SU-DHL-6 (cell line): ENCODE measurements around the gene SLC6A2.

ENCODE experiments used
- H2AFZ ChIP-seq: fragments of 200-600 bp; sonication (generic); 2 replicates; pipeline ENCODE4 v1.6.1; 2014; ENCODE audit warnings: low read depth, mild to moderate bottlenecking, moderate library complexity, mixed read lengths, antibody characterized with exemption, low read length; ENCODE audit not compliant: severe bottlenecking
- H3F3A ChIP-seq: fragments of 200-600 bp; shearing (Covaris generic); 2 replicates; pipeline ENCODE4 v1.6.0; 2016; ENCODE audit warnings: antibody characterized with exemption, mild to moderate bottlenecking; ENCODE audit not compliant: insufficient read depth
- H3K27ac ChIP-seq: fragments of 200-600 bp; sonication (generic); 2 replicates; pipeline ENCODE4 v1.5.1; 2016; ENCODE audit warnings: low read depth, mild to moderate bottlenecking, low read length, moderate library complexity, mixed read lengths
- H3K27me3 ChIP-seq: fragments of 200-600 bp; sonication (generic), shearing (Covaris generic); 2 replicates; pipeline ENCODE4 v1.6.0; 2014; ENCODE audit warnings: mild to moderate bottlenecking, low read length
- H3K36me3 ChIP-seq: fragments of 200-600 bp; sonication (generic); 2 replicates; pipeline ENCODE4 v1.6.1; 2014; ENCODE audit warnings: mild to moderate bottlenecking, low read length, mixed read lengths
- H3K4me2 ChIP-seq: fragments of 300-600, 200-600 bp; shearing (Covaris generic), sonication (generic); 2 replicates; pipeline ENCODE4 v1.6.0; 2014; ENCODE audit warnings: low read length, low read depth, mild to moderate bottlenecking; ENCODE audit not compliant: poor library complexity, severe bottlenecking
- H3K4me3 ChIP-seq: fragments of 200-600 bp; sonication (generic); 2 replicates; pipeline ENCODE4 v1.5.1; 2014; ENCODE audit warnings: antibody characterized with exemption, low read length, mild to moderate bottlenecking, mixed read lengths; ENCODE audit not compliant: insufficient read depth, poor library complexity, severe bottlenecking
- H3K79me2 ChIP-seq: fragments of 200-600 bp; sonication (generic); 2 replicates; pipeline ENCODE4 v1.6.1; 2014; ENCODE audit warnings: mild to moderate bottlenecking, low read length, moderate library complexity; ENCODE audit not compliant: insufficient read depth
- H3K9ac ChIP-seq: fragments of 200-600 bp; sonication (generic); 2 replicates; pipeline ENCODE4 v1.7.0; 2014; ENCODE audit warnings: mild to moderate bottlenecking, low read length
- H3K9me2 ChIP-seq: fragments of 200-600 bp; sonication (generic); replicated peaks from 2 replicates; pipeline ENCODE4 v1.6.1; 2014; ENCODE audit warnings: low read length; ENCODE audit not compliant: insufficient read depth
- H3K9me3 ChIP-seq: fragments of 200-600 bp; sonication (generic); 2 replicates; pipeline ENCODE4 v1.6.1; 2014; ENCODE audit warnings: low read length, mixed read lengths; ENCODE audit not compliant: insufficient read depth
- H4K20me1 ChIP-seq: fragments of 200-600 bp; sonication (generic); 2 replicates; pipeline ENCODE4 v1.6.1; 2014; ENCODE audit warnings: low read depth, mild to moderate bottlenecking, antibody characterized with exemption, low read length, moderate library complexity, mixed read lengths
- CTCF ChIP-seq: fragments of 200-600 bp; sonication (generic); IDR thresholded peaks from one replicate; pipeline ENCODE4 v1.5.1; 2017; ENCODE audit warnings: antibody characterized with exemption, mild to moderate bottlenecking, low read length, moderate library complexity; ENCODE audit not compliant: insufficient read depth, poor library complexity, severe bottlenecking
- EZH2phosphoT487 ChIP-seq: fragments of 200-600 bp; sonication (generic), shearing (Covaris generic); conservative IDR thresholded peaks from 2 replicates; pipeline ENCODE4 v1.6.1; 2018; ENCODE audit warnings: mild to moderate bottlenecking, antibody characterized with exemption, low read length, moderate library complexity, mixed read lengths

The SLC6A2 gene

DNA sequence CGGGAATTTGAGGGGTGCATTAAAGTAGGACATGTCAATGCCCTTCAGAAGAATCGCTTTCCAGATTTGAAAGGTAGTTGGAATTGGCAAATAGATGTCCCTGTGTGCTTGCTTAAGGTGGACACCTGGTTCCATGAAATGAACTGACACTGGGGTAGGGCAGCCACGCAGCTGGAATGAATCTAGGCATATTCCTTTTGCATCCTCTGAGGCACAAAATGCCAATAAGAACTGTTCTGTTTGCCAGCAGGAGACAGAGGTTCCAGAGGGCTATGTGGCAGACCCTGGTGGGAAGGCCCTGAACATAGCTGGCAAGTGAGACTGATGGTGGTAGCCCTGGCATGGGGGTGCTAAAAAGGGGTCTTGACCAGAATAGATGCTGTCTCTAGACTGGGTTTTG lies 61.5 kb downstream of the SLC6A2 start:
- no peaks in the 10 kb centered on the region for H3K79me2 ChIP-seq
- H3K4me2 ChIP-seq, result no peak overlapping the region
- H2AFZ ChIP-seq, result no peak overlapping the region
- H3K36me3 ChIP-seq, result no peaks in the 10 kb centered on the region
- H3K27me3 ChIP-seq, result no peaks in the 10 kb centered on the region
- no peak overlapping the region for H3K4me3 ChIP-seq
- no peaks in the 10 kb centered on the region for H3F3A ChIP-seq
- no peak overlapping the region for H3K27ac ChIP-seq
- no peaks in the 10 kb centered on the region for H4K20me1 ChIP-seq
- no peaks in the 10 kb centered on the region for H3K9me2 ChIP-seq
- no peak overlapping the region for H3K9ac ChIP-seq
- no peaks in the 10 kb centered on the region for H3K9me3 ChIP-seq
- no peak for TF ChIP-seq CTCF
- TF ChIP-seq EZH2phosphoT487, result no peak

DNA sequence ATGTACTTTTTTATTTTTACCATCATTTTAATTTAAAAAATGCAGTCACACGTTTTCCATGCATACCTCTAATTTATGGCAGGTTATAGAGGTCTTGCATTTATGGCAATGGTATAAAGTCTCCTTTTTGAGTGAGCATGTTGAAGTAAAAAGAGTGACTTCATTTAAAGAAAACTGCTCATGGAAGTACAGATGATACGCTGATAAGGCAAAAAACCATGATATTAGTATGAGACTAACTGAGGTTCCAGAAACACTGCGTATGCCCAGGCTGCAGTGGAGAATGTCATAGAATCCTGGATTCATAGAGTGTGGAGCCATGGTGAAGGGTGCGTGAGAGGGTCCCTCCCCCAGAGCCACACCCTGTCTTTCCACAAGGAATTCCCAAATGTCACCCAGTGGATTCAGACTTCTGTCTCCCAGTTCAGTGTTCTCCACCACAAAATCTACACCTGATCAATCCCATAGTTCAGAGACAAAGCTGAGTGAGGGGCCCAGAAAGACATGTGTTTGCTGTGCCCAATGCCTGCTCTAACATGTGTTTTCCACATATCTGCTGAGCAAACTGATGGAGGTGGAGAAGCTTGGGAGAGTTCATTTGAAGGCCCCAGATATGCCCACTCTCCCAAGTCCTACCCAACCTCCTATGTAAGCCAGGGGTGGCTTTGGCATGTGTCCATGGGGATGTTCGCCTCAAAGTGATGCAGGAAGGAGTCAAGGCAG lies 69.4 kb downstream of the SLC6A2 start:
- TF ChIP-seq CTCF, result no peak
- TF ChIP-seq EZH2phosphoT487, result no peak
- no peaks in the 10 kb centered on the region for H3K9me3 ChIP-seq

GRCh38 chr16:55728797-55729196 lies 73.0 kb downstream of the SLC6A2 start:
- no peak overlapping the region for H3K27ac ChIP-seq
- H3K4me2 ChIP-seq, result no peak overlapping the region

More for the DNA sequence above, 69.4 kb downstream of the SLC6A2 start:
- no peaks in the 10 kb centered on the region for H3K36me3 ChIP-seq
- no peaks in the 10 kb centered on the region for H3K27me3 ChIP-seq
- no peaks in the 10 kb centered on the region for H4K20me1 ChIP-seq
- no peaks in the 10 kb centered on the region for H3K9me2 ChIP-seq
- no peak overlapping the region for H3K9ac ChIP-seq
- no peaks in the 10 kb centered on the region for H3F3A ChIP-seq
- no peak overlapping the region for H2AFZ ChIP-seq
- H3K4me2 ChIP-seq, result no peak overlapping the region
- no peak overlapping the region for H3K4me3 ChIP-seq
- no peaks in the 10 kb centered on the region for H3K79me2 ChIP-seq
- no peak overlapping the region for H3K27ac ChIP-seq

More at GRCh38 chr16:55728797-55729196, 73.0 kb downstream of the SLC6A2 start:
- no peak overlapping the region for H3K9ac ChIP-seq
- no peaks in the 10 kb centered on the region for H3K9me2 ChIP-seq
- no peak overlapping the region for H3K4me3 ChIP-seq
- H3K9me3 ChIP-seq, result no peaks in the 10 kb centered on the region
- no peak for TF ChIP-seq CTCF
- no peak for TF ChIP-seq EZH2phosphoT487
- no peaks in the 10 kb centered on the region for H3K79me2 ChIP-seq
- no peak overlapping the region for H2AFZ ChIP-seq
- H3K27me3 ChIP-seq, result no peaks in the 10 kb centered on the region
- H3K36me3 ChIP-seq, result no peaks in the 10 kb centered on the region
- no peaks in the 10 kb centered on the region for H4K20me1 ChIP-seq
- no peaks in the 10 kb centered on the region for H3F3A ChIP-seq
